Common myeloid progenitor, CD34-positive (primary cell): ENCODE results near the gene TOP2B.
A peak's percentile ranks its signal among the peaks of the same experiment; 100 is the strongest.

ENCODE experiments used
- CTCF ChIA-PET: fragments of 350-600 bp; sonication (Branson Sonifier 250); formaldehyde crosslinking; loops from one replicate; lab custom pipeline; 2021; ENCODE audit warnings: antibody characterized with exemption; lab: Charles Lee
- POLR2A ChIA-PET: fragments of 350-600 bp; sonication (Branson Sonifier 250); formaldehyde crosslinking; loops from one replicate; lab custom pipeline; 2021; ENCODE audit warnings: antibody characterized with exemption; lab: Charles Lee
- DNase-seq, 3 donors: peaks; one replicate each; pipeline versions ENCODE4 v3.0.0 to v3.0.0-alpha.2; 2013
- H3K27ac ChIP-seq, 2 experiments: 1 replicate in 1 of 2; 2 replicates in 1 of 2; pipeline ENCODE4 v1.7.0; 2013; ENCODE audit warnings: inconsistent platforms in 2 of 2, low read length in 2 of 2, mild to moderate bottlenecking in 2 of 2, low read depth in 1 of 2, moderate library complexity in 1 of 2; ENCODE audit not compliant: severe bottlenecking in 2 of 2, insufficient read depth in 1 of 2, poor library complexity in 1 of 2
- H3K27me3 ChIP-seq, 5 experiments: replicated peaks in 2 of 5; 1 replicate in 3 of 5; 2 replicates in 2 of 5; pipeline versions ENCODE4 v1.6.1 to v1.7.0; 2013; ENCODE audit warnings: low read length in 4 of 5, mild to moderate bottlenecking in 2 of 5, moderate library complexity in 2 of 5, inconsistent platforms in 1 of 5; ENCODE audit not compliant: insufficient read depth in 5 of 5, control insufficient read depth in 4 of 5
- H3K36me3 ChIP-seq, 4 experiments: 1 replicate in 2 of 4; 2 replicates in 2 of 4; pipeline versions ENCODE4 v1.6.1 to v1.7.0; 2013; ENCODE audit warnings: low read length in 3 of 4, control low read depth in 1 of 4, mild to moderate bottlenecking in 1 of 4; ENCODE audit not compliant: control insufficient read depth in 4 of 4, insufficient read depth in 4 of 4
- H3K4me1 ChIP-seq, 4 experiments: 1 replicate in 3 of 4; 2 replicates in 1 of 4; pipeline versions ENCODE4 v1.6.1 to v1.7.1; 2013; ENCODE audit warnings: low read length in 3 of 4, mild to moderate bottlenecking in 3 of 4, control low read depth in 1 of 4, inconsistent platforms in 1 of 4, moderate library complexity in 1 of 4; ENCODE audit not compliant: control insufficient read depth in 4 of 4, insufficient read depth in 4 of 4; ENCODE audit errors: control extremely low read depth in 1 of 4
- H3K4me3 ChIP-seq, 7 experiments: 1 replicate in 4 of 7; 2 replicates in 3 of 7; pipeline versions ENCODE4 v1.5.1 to v1.7.0; 2013; ENCODE audit warnings: mild to moderate bottlenecking in 7 of 7, low read length in 6 of 7, moderate library complexity in 6 of 7, inconsistent platforms in 2 of 7, low read depth in 2 of 7, control low read depth in 1 of 7; ENCODE audit not compliant: insufficient read depth in 4 of 7, control insufficient read depth in 1 of 7; ENCODE audit errors: extremely low read depth in 1 of 7
- H3K9me3 ChIP-seq, 5 experiments: 1 replicate in 4 of 5; 2 replicates in 1 of 5; pipeline versions ENCODE4 v1.6.1 to v1.7.1; 2013; ENCODE audit warnings: low read length in 4 of 5, mild to moderate bottlenecking in 2 of 5, inconsistent platforms in 1 of 5, low read depth in 1 of 5, moderate library complexity in 1 of 5; ENCODE audit not compliant: control insufficient read depth in 4 of 5, insufficient read depth in 2 of 5; ENCODE audit errors: control extremely low read depth in 1 of 5
- WGBS: methylation state at CpG from one replicate; pipeline ENCODE4 v1.1.5; 2013; ENCODE audit not compliant: insufficient coverage; 5-methylcytosine and 5-hydroxymethylcytosine counted together

The TOP2B gene

GRCh38 chr3:25677121-25677520 is 12.4 kb upstream of the TOP2B start:
- Histone ChIP-seq H3K27ac (no peak overlapping the region), H3K4me1 (no peaks in the 10 kb centered on the region), H3K27me3 (no peaks in the 10 kb centered on the region), H3K36me3 (peaks cover 0 to 3% (median 0%) of the 10 kb centered on the region in 4 experiments), H3K4me3 (no peak overlapping the region), H3K9me3 (peaks cover 0 to 15% (median 11%) of the 10 kb centered on the region in 5 experiments)
- ChIA-PET CTCF (interaction anchor here (1.2 kb wide), 1 partner anchor 10 kb away, joined by 3 read pairs; no protein-coding TSS in a partner anchor), POLR2A (no interaction called here)
- DNase-seq, result no peak
- WGBS, result 100% methylated on average over 1 of the region's 2 CpGs

- POLR2A ChIA-PET, result no interaction called here
- no CpG with 5 or more reads among the region's 2 CpGs for WGBS
Measured at GRCh38 chr3:25674670-25675069, 10.0 kb upstream of the TOP2B start.

GRCh38 chr3:25673738-25674298 is 9.1 kb upstream of the TOP2B start:
- WGBS, result 85% methylated on average over 7 of the region's 8 CpGs
- no peak overlapping the region for H3K27ac ChIP-seq
- peaks cover 0 to 15% (median 11%) of the 10 kb centered on the region in 5 experiments for H3K9me3 ChIP-seq
- POLR2A ChIA-PET, result no interaction called here
- no peak overlapping the region for H3K4me3 ChIP-seq
- H3K36me3 ChIP-seq, result peaks cover 0 to 3% (median 0%) of the 10 kb centered on the region in 4 experiments
- no peaks in the 10 kb centered on the region for H3K27me3 ChIP-seq
- CTCF ChIA-PET, result interaction anchor here (0.8 to 1.7 kb wide), 2 partner anchors 15 to 183 kb away, joined by 3 to 4 read pairs; no protein-coding TSS in a partner anchor
- no peak for DNase-seq
- H3K4me1 ChIP-seq, result peaks cover 0 to 1% (median 0%) of the 10 kb centered on the region in 4 experiments

More at GRCh38 chr3:25674670-25675069, 10.0 kb upstream of the TOP2B start:
- Histone ChIP-seq H3K9me3 (peaks cover 0 to 15% (median 11%) of the 10 kb centered on the region in 5 experiments), H3K36me3 (peaks cover 0 to 3% (median 0%) of the 10 kb centered on the region in 4 experiments), H3K4me3 (no peak overlapping the region), H3K4me1 (peaks cover 0 to 1% (median 0%) of the 10 kb centered on the region in 4 experiments), H3K27ac (no peak overlapping the region), H3K27me3 (no peaks in the 10 kb centered on the region)
- CTCF ChIA-PET, result no interaction called here
- no peak for DNase-seq

GRCh38 chr3:25665315-25666280 is 891 bp upstream of the TOP2B start:
- peak overlapping the region in 6 of 7 experiments; percentile 90 to 99 (median 94) for H3K4me3 ChIP-seq
- no peaks in the 10 kb centered on the region for H3K9me3 ChIP-seq
- H3K27ac ChIP-seq, result peak overlapping the region; percentile 90 to 95
- H3K27me3 ChIP-seq, result no peaks in the 10 kb centered on the region
- 9% methylated on average over 9 of the region's 14 CpGs for WGBS
- peaks cover 26 to 49% (median 35%) of the 10 kb centered on the region in 4 experiments for H3K4me1 ChIP-seq
- H3K36me3 ChIP-seq, result no peaks in the 10 kb centered on the region
- ChIA-PET POLR2A (interaction anchor here (0.6 to 1.5 kb wide), 2 partner anchors 33 to 118 kb away, joined by 4 to 5 read pairs; partner anchors contain the start of gene NGLY1), CTCF (interaction anchor here (1.2 to 1.7 kb wide), 3 partner anchors 15 to 166 kb away, joined by 3 to 5 read pairs (median 4); no protein-coding TSS in a partner anchor)
- DNase-seq, result peak; percentile 23 to 66 (median 56)

- peak; percentile 34 to 68 (median 58) for DNase-seq
- CTCF ChIA-PET, result no interaction called here
- Histone ChIP-seq H3K27me3 (no peaks in the 10 kb centered on the region), H3K9me3 (no peaks in the 10 kb centered on the region), H3K4me3 (peak overlapping the region; percentile 90 to 99 (median 96)), H3K4me1 (peaks cover 34 to 60% (median 41%) of the 10 kb centered on the region in 4 experiments), H3K27ac (peak overlapping the region; percentile 90 to 95), H3K36me3 (no peaks in the 10 kb centered on the region)
- POLR2A ChIA-PET, result interaction anchor here (0.7 kb wide), 1 partner anchor 195 kb away, joined by 3 read pairs; no protein-coding TSS in a partner anchor
- WGBS, result 0% methylated on average over 79 of the region's 115 CpGs
Measured at GRCh38 chr3:25663869-25664811, 567 bp downstream of the TOP2B start.

- Histone ChIP-seq H3K9me3 (no peaks in the 10 kb centered on the region), H3K27me3 (no peaks in the 10 kb centered on the region), H3K4me1 (peaks cover 34 to 66% (median 45%) of the 10 kb centered on the region in 4 experiments), H3K36me3 (no peaks in the 10 kb centered on the region), H3K27ac (peak overlapping the region; percentile 90 to 95), H3K4me3 (peak overlapping the region; percentile 90 to 99 (median 96))
- peak in 2 of 3 donors; percentile 43 to 56 for DNase-seq
- 0% methylated on average over 15 of the region's 15 CpGs for WGBS
- POLR2A ChIA-PET, result interaction anchor here (0.7 kb wide), 1 partner anchor 196 kb away, joined by 3 read pairs; no protein-coding TSS in a partner anchor
- CTCF ChIA-PET, result no interaction called here
Measured at GRCh38 chr3:25663347-25663868, 1.3 kb downstream of the TOP2B start.
